Naive thymus-derived CD4-positive, alpha-beta T cell (primary cell): ENCODE measurements around the gene PLEKHM2. TPM values are rescaled to one million over a fixed set of nuclear protein-coding genes. Genes with fewer than 3 reads are reported as not detected.

Source experiments
- ATAC-seq: fragments of 150-1000 bp; cut with Tn5 transposase; 2 replicates; pipeline ENCODE4 v1.10.0; 2021; ENCODE audit warnings: mild to moderate bottlenecking, moderate library complexity
- CTCF ChIA-PET: fragments of 350-600 bp; sonication (Branson Sonifier 250); formaldehyde crosslinking; loops from one replicate; lab custom pipeline; 2021; ENCODE audit warnings: antibody characterized with exemption; lab: Charles Lee
- POLR2A ChIA-PET: fragments of 350-600 bp; sonication (Branson Sonifier 250); formaldehyde crosslinking; loops from one replicate; lab custom pipeline; 2021; ENCODE audit warnings: antibody characterized with exemption, inconsistent platforms; lab: Charles Lee
- DNase-seq, 9 donors: peaks; one replicate each; pipeline versions ENCODE4 v3.0.0 to v3.0.0-alpha.2; 2020 to 2022; ENCODE audit warnings: mixed read lengths in 1 of 9
- H3K27ac ChIP-seq: one replicate; pipeline ENCODE4 v1.7.0; 2013; ENCODE audit warnings: mild to moderate bottlenecking, low read depth, low read length, moderate library complexity
- H3K27me3 ChIP-seq, 2 donors: one replicate each; pipeline ENCODE4 v1.7.0; 2013; ENCODE audit warnings: low read length in 2 of 2, mild to moderate bottlenecking in 2 of 2, moderate library complexity in 2 of 2; ENCODE audit not compliant: control insufficient read depth in 2 of 2, insufficient read depth in 2 of 2
- H3K36me3 ChIP-seq, 3 experiments: 1 replicate in 2 of 3; 2 replicates in 1 of 3; pipeline ENCODE4 v1.7.0; 2013; ENCODE audit warnings: low read length in 3 of 3, mild to moderate bottlenecking in 3 of 3, moderate library complexity in 1 of 3; ENCODE audit not compliant: insufficient read depth in 3 of 3, control insufficient read depth in 2 of 3
- H3K4me1 ChIP-seq, 2 donors: one replicate each; pipeline ENCODE4 v1.7.0; 2013; ENCODE audit warnings: low read length in 2 of 2, mild to moderate bottlenecking in 2 of 2, moderate library complexity in 1 of 2; ENCODE audit not compliant: control insufficient read depth in 2 of 2, insufficient read depth in 2 of 2
- H3K4me3 ChIP-seq: 2 replicates; pipeline ENCODE4 v1.7.0; 2013; ENCODE audit warnings: mild to moderate bottlenecking, low read length
- H3K9me3 ChIP-seq, 3 experiments: 1 replicate in 2 of 3; 2 replicates in 1 of 3; pipeline ENCODE4 v1.7.0; 2013; ENCODE audit warnings: low read length in 3 of 3; ENCODE audit not compliant: control insufficient read depth in 2 of 3
- H3K27ac Mint-ChIP-seq, 9 donors: one replicate each; pipeline ENCODE4 v1.8.0; 2020 to 2022; ENCODE audit warnings: mixed read lengths in 9 of 9, mild to moderate bottlenecking in 8 of 9, moderate library complexity in 5 of 9, inconsistent platforms in 2 of 9
- H3K27me3 Mint-ChIP-seq, 5 donors: one replicate each; pipeline ENCODE4 v1.8.0; 2021 to 2022; ENCODE audit warnings: mixed read lengths in 5 of 5, mild to moderate bottlenecking in 1 of 5
- H3K36me3 Mint-ChIP-seq, 5 donors: one replicate each; pipeline ENCODE4 v1.8.0; 2020 to 2022; ENCODE audit warnings: mixed read lengths in 5 of 5, mild to moderate bottlenecking in 3 of 5, inconsistent platforms in 1 of 5
- H3K4me1 Mint-ChIP-seq, 7 donors: one replicate each; pipeline ENCODE4 v1.8.0; 2020 to 2022; ENCODE audit warnings: mixed read lengths in 7 of 7, mild to moderate bottlenecking in 3 of 7, inconsistent platforms in 1 of 7
- H3K4me3 Mint-ChIP-seq, 10 donors: one replicate each; pipeline ENCODE4 v1.8.0; 2020 to 2022; ENCODE audit warnings: mild to moderate bottlenecking in 10 of 10, mixed read lengths in 10 of 10, moderate library complexity in 6 of 10, inconsistent platforms in 2 of 10
- H3K9me3 Mint-ChIP-seq, 11 donors: one replicate each; pipeline ENCODE4 v1.8.0; 2020 to 2022; ENCODE audit warnings: mixed read lengths in 11 of 11, mild to moderate bottlenecking in 4 of 11, inconsistent platforms in 1 of 11, moderate library complexity in 1 of 11
- intact Hi-C, 2 donors: fragments of 100-400 bp; cut with micrococcal nuclease; formaldehyde crosslinking; loops; one replicate each; pipeline ENCODE4 v1.15.1; 2023
- polyA plus RNA-seq, 2 donors: library from polyadenylated mRNA; unstranded; fragments of 300-500 nt; fragmentation: Illumina TruSeq; gene quantifications; one replicate each; pipeline ENCODE4 v1.2.3, GENCODE V29; 2021
- total RNA-seq, 6 experiments: library from RNA in 5 of 6; stranded (reverse) in 5 of 6; gene quantifications; 1 replicate in 5 of 6; 2 replicates in 1 of 6; pipeline ENCODE4 v1.2.3 and lab custom pipeline; 2021 to 2026

The PLEKHM2 gene
- total and polyA plus RNA-seq, 7 experiments from 2014 or later = 4.3 to 78.6 (median 58.5) TPM

GRCh38 chr1:15730423-15730822 lies 46.3 kb downstream of the PLEKHM2 start:
- peaks cover 0 to 94% (median 7%) of the 10 kb centered on the region in 3 experiments for H3K36me3 ChIP-seq
- no peak overlapping the region for H3K4me3 ChIP-seq
- Mint-ChIP-seq H3K27ac (no peak overlapping the region), H3K4me3 (no peak overlapping the region), H3K9me3 (no peaks in the 10 kb centered on the region), H3K4me1 (no peaks in the 10 kb centered on the region), H3K36me3 (peaks cover 0 to 34% (median 0%) of the 10 kb centered on the region in 5 donors), H3K27me3 (no peaks in the 10 kb centered on the region)
- intact Hi-C loops = no loop called here
- CTCF ChIA-PET = no interaction called here
- H3K9me3 ChIP-seq = no peaks in the 10 kb centered on the region
- no peak overlapping the region for H3K27ac ChIP-seq
- POLR2A ChIA-PET = no interaction called here
- ATAC-seq = no peak
- no peaks in the 10 kb centered on the region for H3K27me3 ChIP-seq
- no peaks in the 10 kb centered on the region for H3K4me1 ChIP-seq
- no peak for DNase-seq

GRCh38 chr1:15730936-15731335 lies 46.8 kb downstream of the PLEKHM2 start:
- H3K9me3 ChIP-seq = no peaks in the 10 kb centered on the region
- peaks cover 0 to 89% (median 7%) of the 10 kb centered on the region in 3 experiments for H3K36me3 ChIP-seq
- Mint-ChIP-seq H3K4me3 (no peak overlapping the region), H3K36me3 (peaks cover 0 to 31% (median 0%) of the 10 kb centered on the region in 5 donors), H3K27ac (no peak overlapping the region), H3K9me3 (no peaks in the 10 kb centered on the region), H3K27me3 (no peaks in the 10 kb centered on the region), H3K4me1 (no peaks in the 10 kb centered on the region)
- no peaks in the 10 kb centered on the region for H3K27me3 ChIP-seq
- H3K4me3 ChIP-seq = no peak overlapping the region
- intact Hi-C loops = no loop called here
- POLR2A ChIA-PET = no interaction called here
- no peak for ATAC-seq
- no peaks in the 10 kb centered on the region for H3K4me1 ChIP-seq
- H3K27ac ChIP-seq = no peak overlapping the region
- no peak for DNase-seq
- CTCF ChIA-PET = no interaction called here

DNA sequence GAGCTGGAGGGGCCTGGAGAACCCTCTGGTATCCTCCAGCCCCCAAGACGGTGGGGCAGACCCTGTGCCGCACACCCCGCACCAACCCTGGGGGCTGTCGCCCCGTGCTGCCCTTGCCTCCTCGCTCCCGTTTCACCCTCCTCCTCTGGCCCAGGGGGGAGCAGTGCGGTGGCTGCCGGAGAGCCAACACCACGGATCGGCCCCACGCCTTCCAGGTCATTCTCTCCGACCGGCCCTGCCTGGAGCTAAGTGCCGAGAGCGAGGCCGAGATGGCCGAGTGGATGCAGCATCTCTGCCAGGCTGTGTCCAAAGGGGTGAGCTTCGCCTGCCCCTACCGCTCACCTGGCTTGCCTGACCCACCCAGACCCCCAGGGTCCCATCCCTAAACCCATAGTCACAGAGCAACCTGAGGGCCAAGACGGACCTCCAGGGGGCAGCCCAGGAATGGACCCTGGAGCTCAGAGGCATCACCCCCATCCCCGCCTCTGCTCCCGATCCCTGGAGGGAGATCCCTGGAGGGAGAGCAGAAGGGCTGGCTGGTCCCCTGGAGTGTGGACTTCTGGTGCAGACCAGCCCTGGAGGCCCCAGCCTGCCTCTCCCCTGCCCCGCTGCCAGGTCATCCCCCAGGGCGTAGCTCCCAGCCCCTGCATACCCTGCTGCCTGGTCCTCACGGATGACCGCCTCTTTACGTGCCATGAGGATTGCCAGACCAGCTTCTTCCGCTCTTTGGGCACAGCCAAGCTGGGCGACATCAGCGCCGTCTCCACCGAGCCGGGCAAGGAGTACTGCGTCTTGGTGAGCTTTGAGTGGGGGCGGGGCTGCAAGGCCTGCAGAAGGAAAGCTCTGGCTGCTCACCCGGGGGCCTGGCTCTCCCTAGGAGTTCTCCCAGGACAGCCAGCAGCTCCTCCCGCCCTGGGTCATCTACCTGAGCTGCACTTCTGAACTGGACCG lies 47.9 kb downstream of the PLEKHM2 start:
- Mint-ChIP-seq H3K27ac (no peak overlapping the region), H3K4me1 (no peaks in the 10 kb centered on the region), H3K36me3 (peaks cover 0 to 24% (median 0%) of the 10 kb centered on the region in 5 donors), H3K9me3 (no peaks in the 10 kb centered on the region), H3K27me3 (no peaks in the 10 kb centered on the region), H3K4me3 (no peak overlapping the region)
- no peak overlapping the region for H3K27ac ChIP-seq
- H3K27me3 ChIP-seq = no peaks in the 10 kb centered on the region
- no peak overlapping the region for H3K4me3 ChIP-seq
- H3K36me3 ChIP-seq = peaks cover 0 to 78% (median 7%) of the 10 kb centered on the region in 3 experiments
- no peaks in the 10 kb centered on the region for H3K9me3 ChIP-seq
- ChIA-PET CTCF (no interaction called here), POLR2A (no interaction called here)
- DNase-seq (no peak), ATAC-seq (no peak)
- intact Hi-C loops = no loop called here
- H3K4me1 ChIP-seq = no peaks in the 10 kb centered on the region

- Mint-ChIP-seq H3K9me3 (no peaks in the 10 kb centered on the region), H3K4me3 (no peak overlapping the region), H3K27me3 (no peaks in the 10 kb centered on the region), H3K4me1 (no peaks in the 10 kb centered on the region), H3K27ac (peak overlapping the region in 1 of 9 donors; percentile 19), H3K36me3 (peaks cover 0 to 18% (median 0%) of the 10 kb centered on the region in 5 donors)
- Histone ChIP-seq H3K36me3 (peaks cover 0 to 72% (median 7%) of the 10 kb centered on the region in 3 experiments), H3K27ac (no peak overlapping the region), H3K9me3 (no peaks in the 10 kb centered on the region), H3K27me3 (no peaks in the 10 kb centered on the region), H3K4me3 (no peak overlapping the region), H3K4me1 (no peaks in the 10 kb centered on the region)
- DNase-seq = no peak
- ChIA-PET POLR2A (no interaction called here), CTCF (no interaction called here)
- no peak for ATAC-seq
- intact Hi-C loops = no loop called here
These were observed 48.6 kb downstream of the PLEKHM2 start for GRCh38 chr1:15732686-15733081.

DNA sequence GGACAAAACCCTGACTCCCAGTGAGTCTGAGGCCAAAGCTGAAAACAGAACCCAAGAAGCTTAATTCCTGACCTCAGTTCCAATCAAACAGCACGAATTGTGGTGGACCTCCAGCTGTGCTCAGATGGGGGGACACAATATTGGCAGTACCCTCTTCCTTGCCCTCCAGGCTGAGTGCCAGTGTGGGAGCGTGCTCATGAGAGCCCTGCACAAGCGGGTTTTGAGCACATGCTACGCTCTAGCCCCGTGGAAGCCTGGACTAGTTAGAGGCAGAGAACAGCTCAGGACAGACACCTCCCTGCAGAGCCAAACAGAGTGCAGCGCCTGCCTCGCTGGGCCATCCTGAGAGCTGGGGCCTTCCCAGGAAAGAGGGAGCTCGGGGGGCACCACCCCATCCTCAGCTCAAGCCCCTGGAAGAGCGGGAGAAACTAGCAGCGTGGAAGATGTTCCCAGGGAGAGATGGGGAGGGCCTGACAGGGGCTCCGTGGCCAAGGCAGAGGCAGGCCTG lies 49.2 kb downstream of the PLEKHM2 start:
- Mint-ChIP-seq H3K27me3 (no peaks in the 10 kb centered on the region), H3K4me3 (no peak overlapping the region), H3K9me3 (no peaks in the 10 kb centered on the region), H3K36me3 (peaks cover 0 to 15% (median 0%) of the 10 kb centered on the region in 5 donors), H3K27ac (peak overlapping the region in 1 of 9 donors; percentile 19), H3K4me1 (no peaks in the 10 kb centered on the region)
- intact Hi-C loops = no loop called here
- ChIA-PET CTCF (no interaction called here), POLR2A (no interaction called here)
- Histone ChIP-seq H3K27me3 (no peaks in the 10 kb centered on the region), H3K9me3 (no peaks in the 10 kb centered on the region), H3K4me3 (no peak overlapping the region), H3K4me1 (no peaks in the 10 kb centered on the region), H3K36me3 (peaks cover 0 to 66% (median 7%) of the 10 kb centered on the region in 3 experiments), H3K27ac (no peak overlapping the region)
- ATAC-seq (no peak), DNase-seq (no peak)

- ATAC-seq (no peak), DNase-seq (no peak)
- H3K4me3 Mint-ChIP-seq = no peak overlapping the region
- H3K27me3 ChIP-seq = no peaks in the 10 kb centered on the region
- no peaks in the 10 kb centered on the region for H3K27me3 Mint-ChIP-seq
- H3K4me3 ChIP-seq = no peak overlapping the region
- H3K4me1 ChIP-seq = no peaks in the 10 kb centered on the region
- POLR2A ChIA-PET = no interaction called here
- H3K27ac ChIP-seq = no peak overlapping the region
- no peak overlapping the region for H3K27ac Mint-ChIP-seq
- H3K9me3 ChIP-seq = no peaks in the 10 kb centered on the region
- CTCF ChIA-PET = no interaction called here
- H3K36me3 ChIP-seq = peaks cover 0 to 61% (median 7%) of the 10 kb centered on the region in 3 experiments
- intact Hi-C loops = no loop called here
- peaks cover 0 to 13% (median 0%) of the 10 kb centered on the region in 5 donors for H3K36me3 Mint-ChIP-seq
- H3K9me3 Mint-ChIP-seq = no peaks in the 10 kb centered on the region
- H3K4me1 Mint-ChIP-seq = no peaks in the 10 kb centered on the region
These were observed 49.7 kb downstream of the PLEKHM2 start for GRCh38 chr1:15733726-15734226.
